Measurements from ENCODE around the gene ALDH3A2. TPM values are rescaled to one million over a fixed set of nuclear protein-coding genes. Genes with fewer than 3 reads are reported as not detected.

ALDH3A2 gene
- polyA plus RNA-seq, 4 donors = 68.6 to 153 (median 76.0) TPM

DNA sequence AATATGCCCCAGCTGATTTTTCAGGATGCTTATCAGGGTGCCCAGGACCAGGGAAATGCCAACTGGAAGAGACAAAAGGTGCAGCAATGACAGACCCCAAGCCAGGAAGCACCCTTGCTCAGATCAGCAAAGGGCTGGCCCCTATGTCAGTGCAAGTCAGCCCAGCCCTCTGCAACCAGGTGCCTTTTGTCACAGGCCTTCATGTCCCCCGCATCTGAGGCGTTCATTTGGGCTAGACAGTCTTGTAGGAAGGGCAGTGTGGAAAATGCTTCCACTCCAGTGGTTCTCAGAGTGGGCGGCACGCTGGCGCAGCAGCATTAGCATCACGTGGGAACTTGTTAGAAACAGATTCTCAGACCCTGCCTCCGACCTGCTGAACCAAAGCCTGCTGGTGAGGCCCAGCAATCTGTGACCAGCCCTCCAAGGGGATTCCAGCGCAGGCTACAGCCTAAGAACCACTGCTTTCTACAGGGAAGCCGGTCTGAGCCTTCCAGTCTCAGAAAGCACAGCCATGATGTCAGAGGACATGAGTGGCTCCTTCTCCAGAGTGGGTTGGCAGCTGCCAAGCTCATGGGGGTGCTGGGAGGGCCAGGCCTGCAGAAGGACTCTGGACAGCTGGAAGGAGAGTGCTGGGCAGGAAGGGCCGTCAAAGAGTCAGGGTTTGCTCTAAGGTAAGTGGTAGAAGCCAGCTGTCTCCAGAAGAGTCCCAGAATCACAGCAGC lies 54.7 kb downstream of the ALDH3A2 start:
- WGBS, 3 donors = 66 to 78% (median 78%) methylated on average over 10 of the region's 10 CpGs
- FAIRE-seq = no peak

DNA sequence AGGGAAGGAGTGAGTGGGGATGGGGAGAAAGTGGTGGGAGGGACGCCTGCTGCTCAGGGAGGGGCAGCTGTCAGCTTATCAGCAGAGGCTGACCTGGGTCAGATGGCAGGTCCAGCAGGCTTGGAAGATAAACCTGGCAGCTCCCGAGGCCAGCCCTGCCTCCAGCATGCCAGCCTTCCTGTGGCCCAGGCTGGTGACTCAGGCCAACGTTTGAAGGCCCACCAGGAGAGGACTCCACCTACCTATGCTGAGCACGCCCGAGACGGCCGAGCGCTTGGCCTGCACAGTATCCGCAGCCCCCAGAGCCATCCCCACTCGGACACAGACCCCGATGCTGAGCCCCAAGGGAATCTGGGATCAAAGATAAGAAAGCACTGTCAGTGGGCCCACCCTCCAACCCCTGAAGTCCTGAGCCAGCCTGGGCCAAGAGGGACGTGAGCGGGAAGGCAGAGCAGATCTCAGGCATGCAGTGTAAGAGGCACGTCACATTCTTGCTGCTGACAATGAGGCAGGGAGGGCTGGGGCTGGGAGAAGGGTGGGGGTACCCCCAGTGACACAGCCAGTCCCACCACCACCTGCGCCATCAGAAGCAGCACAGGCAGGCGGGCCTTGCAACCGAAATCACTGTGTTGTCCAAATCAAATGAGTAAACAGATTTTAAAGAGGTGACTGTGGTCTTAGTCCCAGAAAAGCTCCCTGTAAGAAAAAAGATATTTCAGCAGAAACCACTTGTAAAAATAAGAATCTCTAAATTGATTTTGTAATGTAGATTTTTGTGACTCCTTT lies 55.5 kb downstream of the ALDH3A2 start:
- H3K27me3 ChIP-seq (ENCODE audit: control insufficient read depth in 3 of 3, insufficient read depth in 3 of 3, low read length in 3 of 3) = no peaks in the 10 kb centered on the region
- no peak overlapping the region for H3K27ac ChIP-seq (ENCODE audit: low read depth in 1 of 3, low read length in 2 of 3)
- WGBS, 3 donors = 78 to 81% (median 80%) methylated on average over 17 of the region's 17 CpGs
- H3K36me3 ChIP-seq (ENCODE audit: control insufficient read depth in 3 of 3, insufficient read depth in 2 of 3, low read depth in 1 of 3, low read length in 3 of 3) = no peaks in the 10 kb centered on the region
- no peak for DNase-seq
- no peak overlapping the region for H3K4me3 ChIP-seq (ENCODE audit: low read depth in 1 of 3, low read length in 3 of 3)
- H3K4me1 ChIP-seq (ENCODE audit: control insufficient read depth in 3 of 3, insufficient read depth in 2 of 3, low read depth in 1 of 3, low read length in 2 of 3) = peaks cover 0 to 2% (median 0%) of the 10 kb centered on the region in 3 donors
- FAIRE-seq = no peak
- H3K9me3 ChIP-seq (ENCODE audit: control insufficient read depth in 2 of 2, insufficient read depth in 1 of 2, low read depth in 1 of 2, low read length in 1 of 2) = no peaks in the 10 kb centered on the region

More for the DNA sequence above, 54.7 kb downstream of the ALDH3A2 start:
- H3K9me3 ChIP-seq (ENCODE audit: control insufficient read depth in 2 of 2, insufficient read depth in 1 of 2, low read depth in 1 of 2, low read length in 1 of 2) = no peaks in the 10 kb centered on the region
- H3K4me3 ChIP-seq (ENCODE audit: low read depth in 1 of 3, low read length in 3 of 3) = no peak overlapping the region
- H3K27ac ChIP-seq (ENCODE audit: low read depth in 1 of 3, low read length in 2 of 3) = no peak overlapping the region
- no peak for DNase-seq
- no peaks in the 10 kb centered on the region for H3K36me3 ChIP-seq (ENCODE audit: control insufficient read depth in 3 of 3, insufficient read depth in 2 of 3, low read depth in 1 of 3, low read length in 3 of 3)
- no peaks in the 10 kb centered on the region for H3K27me3 ChIP-seq (ENCODE audit: control insufficient read depth in 3 of 3, insufficient read depth in 3 of 3, low read length in 3 of 3)
- peaks cover 0 to 2% (median 0%) of the 10 kb centered on the region in 3 donors for H3K4me1 ChIP-seq (ENCODE audit: control insufficient read depth in 3 of 3, insufficient read depth in 2 of 3, low read depth in 1 of 3, low read length in 2 of 3)

DNA sequence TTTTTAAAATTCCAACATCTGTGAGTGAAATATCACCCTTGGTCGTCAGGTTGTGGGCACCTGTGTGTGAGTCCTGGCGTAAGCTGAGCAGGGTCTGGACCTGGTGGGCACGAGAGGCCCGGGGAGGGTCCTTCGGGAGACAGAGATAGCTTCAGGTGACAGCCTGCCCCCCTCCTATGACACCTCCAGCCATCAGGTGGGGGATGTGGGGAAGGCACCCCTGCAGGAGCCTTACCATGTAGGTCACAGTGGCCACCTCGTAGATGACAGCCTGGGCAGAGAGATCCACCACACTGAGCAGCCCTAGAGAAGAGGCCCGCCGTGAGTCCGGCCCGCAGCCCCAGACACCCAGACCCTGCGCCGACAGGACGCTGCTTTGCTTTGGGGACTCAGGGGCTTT lies 56.6 kb downstream of the ALDH3A2 start:
- FAIRE-seq = no peak

DNA sequence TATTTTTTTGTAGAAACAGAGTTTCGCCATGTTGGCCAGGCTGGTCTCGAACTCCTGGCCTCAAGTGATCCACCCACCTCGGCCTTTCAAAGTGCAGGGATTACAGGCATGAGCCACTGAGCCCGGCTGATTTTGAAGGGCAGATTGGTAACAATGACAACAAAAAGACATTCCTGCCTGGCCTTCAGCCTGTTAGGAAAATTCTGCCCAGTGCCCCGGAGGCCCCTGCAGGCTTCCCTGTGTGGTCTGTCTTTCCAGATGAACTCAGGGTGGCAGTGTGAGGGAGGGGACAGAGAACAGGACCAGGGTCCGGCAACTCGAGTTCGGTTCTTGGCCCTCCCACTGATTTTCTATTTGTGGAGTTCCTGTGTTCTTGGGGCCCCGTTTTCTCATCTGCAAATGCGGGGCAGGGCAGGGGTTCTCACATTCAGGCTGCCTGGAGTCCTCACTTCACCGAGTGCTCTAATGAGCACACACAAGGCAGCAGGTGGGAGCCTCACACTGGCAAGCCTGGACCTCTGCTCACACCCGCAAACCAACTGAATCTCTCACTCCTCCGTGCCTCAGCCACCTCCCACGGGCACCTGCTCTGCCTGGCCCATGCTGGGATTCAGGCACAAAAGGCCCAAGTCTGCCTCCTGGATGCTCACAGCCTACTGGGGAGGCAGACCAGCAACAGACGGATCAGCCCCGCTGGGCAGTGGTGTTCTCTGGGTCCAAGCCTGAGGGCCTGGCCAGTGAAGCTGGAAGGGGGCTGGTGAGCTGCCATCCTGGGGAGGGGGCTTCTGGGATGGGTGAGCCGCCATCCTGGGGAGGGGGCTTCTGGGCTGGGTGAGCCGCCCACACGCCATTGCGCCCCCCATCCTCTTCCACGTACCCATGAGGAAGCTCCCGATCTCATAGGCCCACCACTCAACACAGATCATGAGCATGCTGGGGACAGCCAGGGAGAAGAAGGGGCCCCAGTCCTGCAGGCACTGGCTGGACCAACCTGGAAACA lies 57.5 kb downstream of the ALDH3A2 start:
- no peak for DNase-seq
- Histone ChIP-seq H3K9me3 (ENCODE audit: control insufficient read depth in 2 of 2, insufficient read depth in 1 of 2, low read depth in 1 of 2, low read length in 1 of 2) (no peaks in the 10 kb centered on the region), H3K36me3 (ENCODE audit: control insufficient read depth in 3 of 3, insufficient read depth in 2 of 3, low read depth in 1 of 3, low read length in 3 of 3) (no peaks in the 10 kb centered on the region), H3K4me3 (ENCODE audit: low read depth in 1 of 3, low read length in 3 of 3) (no peak overlapping the region), H3K4me1 (ENCODE audit: control insufficient read depth in 3 of 3, insufficient read depth in 2 of 3, low read depth in 1 of 3, low read length in 2 of 3) (peaks cover 0 to 2% (median 0%) of the 10 kb centered on the region in 3 donors), H3K27me3 (ENCODE audit: control insufficient read depth in 3 of 3, insufficient read depth in 3 of 3, low read length in 3 of 3) (no peaks in the 10 kb centered on the region), H3K27ac (ENCODE audit: low read depth in 1 of 3, low read length in 2 of 3) (no peak overlapping the region)
- no peak for FAIRE-seq
- WGBS, 3 donors = 87 to 88% (median 88%) methylated on average over 22 of the region's 22 CpGs

More for the DNA sequence above, 56.6 kb downstream of the ALDH3A2 start:
- Histone ChIP-seq H3K36me3 (ENCODE audit: control insufficient read depth in 3 of 3, insufficient read depth in 2 of 3, low read depth in 1 of 3, low read length in 3 of 3) (no peaks in the 10 kb centered on the region), H3K4me3 (ENCODE audit: low read depth in 1 of 3, low read length in 3 of 3) (no peak overlapping the region), H3K27me3 (ENCODE audit: control insufficient read depth in 3 of 3, insufficient read depth in 3 of 3, low read length in 3 of 3) (no peaks in the 10 kb centered on the region), H3K27ac (ENCODE audit: low read depth in 1 of 3, low read length in 2 of 3) (no peak overlapping the region), H3K4me1 (ENCODE audit: control insufficient read depth in 3 of 3, insufficient read depth in 2 of 3, low read depth in 1 of 3, low read length in 2 of 3) (peaks cover 0 to 2% (median 0%) of the 10 kb centered on the region in 3 donors), H3K9me3 (ENCODE audit: control insufficient read depth in 2 of 2, insufficient read depth in 1 of 2, low read depth in 1 of 2, low read length in 1 of 2) (no peaks in the 10 kb centered on the region)
- WGBS, 3 donors = 86 to 91% (median 87%) methylated on average over 10 to 13 of the region's 13 CpGs
- no peak for DNase-seq

DNA sequence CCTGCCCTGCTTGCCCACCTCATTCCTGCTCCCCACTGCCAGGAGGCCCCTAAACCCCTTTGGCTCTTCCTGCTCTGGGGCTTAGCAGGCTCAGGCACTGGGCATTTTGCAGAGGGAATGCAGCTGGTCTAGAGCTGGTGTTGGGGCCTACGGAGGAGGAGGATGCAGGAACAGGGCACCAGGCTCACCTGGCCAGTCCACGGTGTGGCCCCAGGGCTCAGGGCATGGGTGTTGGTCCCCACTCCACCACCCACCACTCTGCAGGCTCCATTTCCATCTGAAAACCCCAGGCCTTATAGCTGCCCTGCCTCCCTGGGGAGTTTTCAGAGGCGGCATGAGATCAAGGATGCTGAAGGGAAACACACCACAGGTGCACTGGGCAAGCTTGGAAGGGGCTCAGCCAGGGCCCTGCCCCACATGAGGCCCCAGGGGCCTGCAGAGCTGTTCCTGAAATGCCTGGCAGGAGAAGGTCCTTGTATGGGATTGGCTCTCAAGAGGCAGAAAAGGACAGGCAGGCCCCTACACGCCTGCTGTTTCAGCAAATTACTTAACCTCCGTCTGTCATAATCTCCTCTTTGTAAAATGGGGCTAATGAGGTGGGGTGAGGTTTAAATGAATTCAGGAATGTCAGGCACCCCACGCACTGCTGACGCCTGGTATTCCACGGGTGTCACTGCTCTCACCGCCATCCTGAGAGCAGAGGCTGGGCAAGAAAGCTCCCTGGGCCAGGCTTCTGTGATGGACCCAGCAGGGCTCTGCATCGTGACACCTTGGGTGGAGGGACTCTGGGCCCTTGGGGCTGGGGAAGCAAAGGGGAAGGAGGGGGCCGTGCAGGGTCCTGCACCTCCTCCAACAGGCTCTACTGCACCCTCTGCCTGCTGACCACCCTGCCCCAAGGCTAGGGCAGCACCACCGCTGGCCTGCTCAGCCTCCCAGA lies 58.5 kb downstream of the ALDH3A2 start:
- H3K27ac ChIP-seq (ENCODE audit: low read depth in 1 of 3, low read length in 2 of 3) = no peak overlapping the region
- no peaks in the 10 kb centered on the region for H3K36me3 ChIP-seq (ENCODE audit: control insufficient read depth in 3 of 3, insufficient read depth in 2 of 3, low read depth in 1 of 3, low read length in 3 of 3)
- no peak overlapping the region for H3K4me3 ChIP-seq (ENCODE audit: low read depth in 1 of 3, low read length in 3 of 3)
- peaks cover 0 to 2% (median 0%) of the 10 kb centered on the region in 3 donors for H3K4me1 ChIP-seq (ENCODE audit: control insufficient read depth in 3 of 3, insufficient read depth in 2 of 3, low read depth in 1 of 3, low read length in 2 of 3)
- DNase-seq (no peak), FAIRE-seq (no peak)
- 84 to 89% (median 87%) methylated on average over 11 to 12 of the region's 12 CpGs for whole genome bisulfite sequencing, 3 donors
- H3K27me3 ChIP-seq (ENCODE audit: control insufficient read depth in 3 of 3, insufficient read depth in 3 of 3, low read length in 3 of 3) = no peaks in the 10 kb centered on the region
- H3K9me3 ChIP-seq (ENCODE audit: control insufficient read depth in 2 of 2, insufficient read depth in 1 of 2, low read depth in 1 of 2, low read length in 1 of 2) = no peaks in the 10 kb centered on the region

DNA sequence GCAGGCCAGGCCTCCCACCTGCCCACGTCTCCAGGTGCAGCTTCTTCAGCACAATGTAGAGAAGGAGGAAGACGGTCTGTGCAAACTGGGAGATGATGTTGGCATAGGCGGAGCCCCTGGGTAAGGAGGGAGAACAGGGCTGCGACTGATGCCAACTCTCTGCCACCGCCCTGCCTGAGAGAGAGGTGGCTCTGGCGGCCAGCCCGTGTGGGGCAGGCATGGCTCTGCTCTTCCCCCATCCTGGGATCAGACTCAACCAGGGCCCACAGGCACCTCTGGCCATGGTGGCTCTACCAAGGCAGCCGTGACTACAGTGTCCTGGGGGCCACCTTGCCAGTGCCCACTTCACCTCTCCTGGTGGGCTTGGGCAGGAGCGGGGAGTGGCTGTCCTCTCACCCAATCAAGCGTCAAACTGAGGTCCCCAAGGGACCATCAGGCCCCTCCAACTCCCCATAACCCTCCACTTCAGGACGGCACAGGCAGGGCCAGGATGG lies 59.2 kb downstream of the ALDH3A2 start:
- 65 to 85% (median 71%) methylated on average over 10 to 11 of the region's 11 CpGs for WGBS, 3 donors

DNA sequence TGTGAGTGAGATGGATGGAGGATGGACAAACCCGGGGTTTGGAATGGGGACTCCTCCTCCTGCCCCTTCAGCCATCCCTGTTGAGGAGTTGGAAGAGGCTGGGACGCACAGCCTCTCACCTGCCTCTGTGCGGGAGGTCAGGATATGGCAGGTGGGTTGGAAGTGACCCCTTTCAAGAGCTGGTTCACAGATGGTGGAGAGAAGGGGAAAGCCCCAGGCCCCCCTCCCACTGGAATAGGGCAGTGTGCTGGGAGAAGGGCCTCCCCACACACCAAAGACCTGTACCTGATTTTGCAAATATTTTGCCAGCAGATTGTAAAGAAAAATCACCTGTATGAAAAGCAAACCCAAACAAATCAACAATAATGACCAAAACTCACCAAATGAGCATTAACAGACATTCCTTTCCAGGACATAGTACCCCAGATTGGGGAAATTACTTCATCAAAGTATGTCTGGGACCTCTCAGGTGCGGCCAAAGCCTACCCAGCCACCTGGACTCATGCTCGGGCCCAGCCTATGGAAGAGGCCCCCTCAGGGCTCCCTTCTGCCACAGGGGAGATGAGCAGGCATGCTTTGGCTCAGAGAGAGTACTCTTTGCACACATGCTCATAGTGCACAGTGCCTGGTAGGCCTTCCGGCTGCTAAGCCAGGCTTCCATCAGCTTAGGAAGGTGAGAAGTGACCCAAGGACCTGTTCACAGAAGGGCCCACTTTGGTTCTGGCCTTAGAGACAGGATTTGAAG lies 60.1 kb downstream of the ALDH3A2 start:
- Histone ChIP-seq H3K9me3 (ENCODE audit: control insufficient read depth in 2 of 2, insufficient read depth in 1 of 2, low read depth in 1 of 2, low read length in 1 of 2) (no peaks in the 10 kb centered on the region), H3K36me3 (ENCODE audit: control insufficient read depth in 3 of 3, insufficient read depth in 2 of 3, low read depth in 1 of 3, low read length in 3 of 3) (no peaks in the 10 kb centered on the region), H3K27ac (ENCODE audit: low read depth in 1 of 3, low read length in 2 of 3) (no peak overlapping the region), H3K4me3 (ENCODE audit: low read depth in 1 of 3, low read length in 3 of 3) (no peak overlapping the region), H3K4me1 (ENCODE audit: control insufficient read depth in 3 of 3, insufficient read depth in 2 of 3, low read depth in 1 of 3, low read length in 2 of 3) (peaks cover 0 to 2% (median 0%) of the 10 kb centered on the region in 3 donors), H3K27me3 (ENCODE audit: control insufficient read depth in 3 of 3, insufficient read depth in 3 of 3, low read length in 3 of 3) (no peaks in the 10 kb centered on the region)
- 91 to 94% (median 93%) methylated on average over 6 of the region's 6 CpGs for WGBS, 3 donors
- DNase-seq = no peak
- FAIRE-seq = no peak

More for the DNA sequence above, 59.2 kb downstream of the ALDH3A2 start:
- no peaks in the 10 kb centered on the region for H3K36me3 ChIP-seq (ENCODE audit: control insufficient read depth in 3 of 3, insufficient read depth in 2 of 3, low read depth in 1 of 3, low read length in 3 of 3)
- no peaks in the 10 kb centered on the region for H3K9me3 ChIP-seq (ENCODE audit: control insufficient read depth in 2 of 2, insufficient read depth in 1 of 2, low read depth in 1 of 2, low read length in 1 of 2)
- H3K27me3 ChIP-seq (ENCODE audit: control insufficient read depth in 3 of 3, insufficient read depth in 3 of 3, low read length in 3 of 3) = no peaks in the 10 kb centered on the region
- no peak overlapping the region for H3K4me3 ChIP-seq (ENCODE audit: low read depth in 1 of 3, low read length in 3 of 3)
- H3K4me1 ChIP-seq (ENCODE audit: control insufficient read depth in 3 of 3, insufficient read depth in 2 of 3, low read depth in 1 of 3, low read length in 2 of 3) = peaks cover 0 to 2% (median 0%) of the 10 kb centered on the region in 3 donors
- no peak for DNase-seq
- no peak for FAIRE-seq
- no peak overlapping the region for H3K27ac ChIP-seq (ENCODE audit: low read depth in 1 of 3, low read length in 2 of 3)
